NB4 (cell line): ENCODE results near the gene FCMR.

Experiments used
- CTCF ChIP-seq: IDR thresholded peaks from one replicate; pipeline ENCODE4 v1.5.1; 2012; ENCODE audit warnings: low read depth, low read length
- MAX ChIP-seq: IDR thresholded peaks from 2 replicates; pipeline ENCODE4 v1.6.1; 2011; ENCODE audit warnings: low read depth, low read length
- MYC ChIP-seq: IDR thresholded peaks from 2 replicates; pipeline ENCODE4 v1.6.1; 2011; ENCODE audit warnings: low read depth, low read length
- POLR2A ChIP-seq: IDR thresholded peaks from 2 replicates; pipeline ENCODE4 v1.6.1; 2011; ENCODE audit warnings: mild to moderate bottlenecking; ENCODE audit not compliant: insufficient read length; ENCODE audit errors: extremely low read depth

- TF ChIP-seq POLR2A (no peak), CTCF (no peak), MYC (no peak), MAX (no peak)
Observed at GRCh38 chr1:206895325-206895724, 26.4 kb downstream of the FCMR start.
